Inflammatory macrophage (primary cell): ENCODE data around the gene EFNA5.
"Not testable (repeated sequence)": the region's sequence is repeated elsewhere in the genome, so short reads cannot be mapped to it uniquely, and the experiment has no call there.

ENCODE experiments used
- DNase-seq, 2 donors: peaks; one replicate each; pipeline ENCODE4 v3.0.0-alpha.2; 2020 to 2022

Gene EFNA5

GRCh38 chr5:107457138-107457537 is 213.6 kb downstream of the EFNA5 start:
- DNase-seq: no peak

- no peak for DNase-seq
These were observed 214.4 kb downstream of the EFNA5 start for GRCh38 chr5:107456281-107456715.

- DNase-seq: no peak
These were observed 215.6 kb downstream of the EFNA5 start for GRCh38 chr5:107455111-107455544.

GRCh38 chr5:107451827-107452226 is 218.9 kb downstream of the EFNA5 start:
- DNase-seq: not testable (repeated sequence)

GRCh38 chr5:107451028-107451427 is 219.7 kb downstream of the EFNA5 start:
- DNase-seq: no peak

- no peak for DNase-seq
These were observed 220.2 kb downstream of the EFNA5 start for GRCh38 chr5:107450531-107450930.

GRCh38 chr5:107449369-107449768 is 221.4 kb downstream of the EFNA5 start:
- no peak for DNase-seq

- DNase-seq: no peak
These were observed 223.2 kb downstream of the EFNA5 start for GRCh38 chr5:107447587-107447986.

GRCh38 chr5:107446972-107447371 is 223.8 kb downstream of the EFNA5 start:
- no peak for DNase-seq

GRCh38 chr5:107444300-107444699 is 226.4 kb downstream of the EFNA5 start:
- DNase-seq: no peak

GRCh38 chr5:107443897-107444296 is 226.8 kb downstream of the EFNA5 start:
- no peak for DNase-seq

GRCh38 chr5:107442452-107442851 is 228.3 kb downstream of the EFNA5 start:
- no peak for DNase-seq

GRCh38 chr5:107439832-107440231 is 230.9 kb downstream of the EFNA5 start:
- DNase-seq: no peak

- DNase-seq: no peak
These were observed 232.7 kb downstream of the EFNA5 start for GRCh38 chr5:107437986-107438510.

GRCh38 chr5:107437154-107437553 is 233.6 kb downstream of the EFNA5 start:
- DNase-seq: no peak

GRCh38 chr5:107436201-107436600 is 234.5 kb downstream of the EFNA5 start:
- no peak for DNase-seq

GRCh38 chr5:107435061-107435460 is 235.7 kb downstream of the EFNA5 start:
- no peak for DNase-seq

GRCh38 chr5:107433646-107434045 is 237.1 kb downstream of the EFNA5 start:
- DNase-seq: not testable (repeated sequence)

GRCh38 chr5:107431998-107432397 is 238.7 kb downstream of the EFNA5 start:
- no peak for DNase-seq

GRCh38 chr5:107431536-107431935 is 239.2 kb downstream of the EFNA5 start:
- DNase-seq: no peak

- no peak for DNase-seq
These were observed 240.6 kb downstream of the EFNA5 start for GRCh38 chr5:107430071-107430625.

GRCh38 chr5:107428303-107428813 is 242.4 kb downstream of the EFNA5 start:
- DNase-seq: peak; percentile 20 to 68

GRCh38 chr5:107426872-107427271 is 243.9 kb downstream of the EFNA5 start:
- DNase-seq: no peak

GRCh38 chr5:107426209-107426608 is 244.5 kb downstream of the EFNA5 start:
- no peak for DNase-seq
